ENCODE data around the gene FGF14.

FGF14 gene

DNA sequence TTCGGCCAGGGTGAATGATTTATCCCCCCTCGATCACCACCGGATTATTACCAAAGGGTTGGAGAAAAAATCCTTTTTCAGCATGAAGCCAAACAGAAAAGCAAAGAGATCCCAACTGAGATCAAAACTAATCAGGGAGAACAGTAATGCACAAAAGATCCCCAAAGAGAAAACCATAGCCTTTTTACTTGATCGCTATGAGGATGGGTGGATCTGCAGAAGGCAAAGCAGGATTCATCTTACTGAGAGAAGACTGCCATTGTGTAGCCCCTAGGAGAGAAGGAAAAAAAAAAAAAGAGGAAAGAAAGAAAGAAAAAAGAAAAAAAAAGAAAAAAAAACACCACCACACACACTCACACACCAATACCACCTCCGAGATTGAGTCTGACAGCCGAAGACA lies at the start of gene FGF14:
Gene FGF14, minus strand, starts transcription at position 283 of the 400 bp plus-strand sequence.
- no peak for DNase-seq

DNA sequence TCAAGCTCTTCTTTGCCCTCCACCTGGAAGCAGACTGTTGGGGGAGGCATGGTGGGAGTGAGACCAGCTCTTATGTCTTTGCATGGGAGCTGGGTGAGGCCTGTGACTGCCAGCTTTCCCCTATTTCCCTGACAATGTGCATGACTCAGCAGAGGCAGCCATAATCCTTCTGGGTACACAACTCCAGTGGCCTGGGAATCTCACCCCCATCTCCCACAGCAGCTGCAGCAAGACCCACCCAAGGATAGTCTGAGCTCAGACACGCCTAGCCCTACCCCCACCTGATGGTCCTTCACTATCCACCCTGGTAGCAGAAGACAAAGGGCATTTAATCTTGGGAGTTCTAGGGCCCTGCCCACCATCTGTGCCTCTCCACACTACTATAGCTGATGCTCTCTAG lies 41.4 kb upstream of the FGF14 start:
- no peak for DNase-seq

DNA sequence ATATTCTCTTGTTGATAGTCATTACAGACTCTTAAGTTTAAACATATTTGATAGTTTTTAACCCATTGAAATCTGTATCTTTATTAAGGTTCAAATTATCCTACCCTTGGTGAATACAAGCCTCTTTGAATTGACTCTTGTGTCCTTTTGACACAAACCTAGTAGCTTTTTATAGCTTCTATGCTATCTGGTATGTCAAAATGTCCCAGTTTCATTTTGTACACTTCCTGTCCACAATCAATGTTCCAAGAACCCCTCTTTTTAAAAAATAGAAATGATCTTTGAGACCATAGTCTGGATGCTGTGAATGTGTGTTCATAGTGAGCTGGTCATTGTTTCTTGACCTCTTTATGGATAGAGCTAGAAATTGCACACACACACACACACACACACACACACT lies 39.2 kb upstream of the FGF14 start:
- DNase-seq: no peak

DNA sequence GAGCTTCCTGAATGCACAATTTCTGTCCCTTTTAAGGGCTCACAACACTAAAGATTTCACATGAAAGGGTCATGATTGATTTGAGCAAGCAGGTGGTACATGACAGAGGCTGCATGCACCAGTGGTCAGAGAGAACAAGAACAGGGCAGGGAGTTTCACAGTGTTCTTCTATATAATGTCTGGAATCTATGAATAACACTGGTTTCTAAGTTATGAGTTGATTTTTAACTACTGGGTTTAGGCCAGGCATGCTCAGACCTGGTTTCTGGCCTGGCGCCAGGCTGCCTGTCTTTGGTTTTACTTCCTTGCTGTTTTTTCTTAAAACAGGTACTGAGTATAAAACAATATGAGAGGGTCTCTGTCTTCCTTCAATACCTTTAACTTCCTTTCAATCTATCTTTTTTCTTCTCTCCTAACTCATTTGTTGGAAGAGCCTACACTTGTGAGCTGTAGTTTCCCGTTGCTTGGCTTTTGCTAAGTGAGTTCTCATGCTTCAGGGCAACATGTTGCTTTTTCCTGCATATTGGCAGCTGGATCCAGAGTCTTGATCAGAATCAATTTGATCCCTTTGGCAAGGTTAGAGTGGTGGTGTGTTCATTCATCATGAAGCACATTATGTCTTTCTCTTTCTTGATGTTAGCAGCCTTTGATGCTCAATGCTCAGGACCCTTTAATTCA lies 38.5 kb upstream of the FGF14 start:
- DNase-seq: no peak

DNA sequence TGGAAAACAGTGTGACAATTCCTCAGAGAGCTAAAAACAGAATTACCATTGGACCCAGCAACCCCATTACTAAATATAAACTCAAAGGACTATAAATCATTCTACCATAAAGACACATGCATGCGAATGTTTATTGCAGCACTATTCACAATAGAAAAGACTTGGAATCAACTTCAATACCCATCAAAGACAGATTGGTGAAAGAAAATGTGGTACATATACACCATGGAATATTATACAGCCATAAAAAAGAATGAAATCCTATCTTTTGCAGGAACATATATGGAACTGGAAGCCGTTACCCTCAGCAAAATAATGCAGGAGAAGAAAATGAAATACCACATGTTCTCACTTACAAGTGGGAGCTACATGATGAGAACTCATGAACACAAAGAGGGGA lies 20.8 kb upstream of the FGF14 start:
- DNase-seq: no peak

DNA sequence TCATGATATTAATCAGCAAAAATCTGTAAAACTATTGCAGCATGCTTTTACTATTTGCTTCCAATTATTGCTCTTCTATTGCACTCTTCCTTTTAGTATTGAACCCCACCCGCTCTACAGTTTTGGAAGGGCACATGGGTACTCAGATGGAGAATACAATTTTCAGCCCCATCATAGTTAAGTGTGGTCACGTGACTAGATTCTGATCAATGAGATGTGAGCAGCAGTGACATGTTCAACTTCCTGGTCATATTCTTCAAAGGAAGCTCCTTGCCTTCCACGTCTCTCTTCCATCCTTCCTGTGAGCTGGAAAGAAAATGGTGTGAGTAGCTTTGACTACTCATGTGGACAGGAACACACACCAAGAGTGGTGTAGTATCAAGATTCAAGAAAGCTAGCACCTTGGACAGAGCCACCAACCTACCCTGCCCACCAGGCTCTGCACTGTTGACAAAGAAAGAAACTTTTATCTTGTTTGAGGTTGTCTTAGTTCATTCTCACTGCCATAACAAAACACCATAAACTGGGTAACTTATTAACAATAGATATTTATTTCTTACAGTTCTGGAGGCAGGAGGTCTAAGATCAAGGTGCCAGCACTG lies 3.8 kb upstream of the FGF14 start:
- DNase-seq: no peak

DNA sequence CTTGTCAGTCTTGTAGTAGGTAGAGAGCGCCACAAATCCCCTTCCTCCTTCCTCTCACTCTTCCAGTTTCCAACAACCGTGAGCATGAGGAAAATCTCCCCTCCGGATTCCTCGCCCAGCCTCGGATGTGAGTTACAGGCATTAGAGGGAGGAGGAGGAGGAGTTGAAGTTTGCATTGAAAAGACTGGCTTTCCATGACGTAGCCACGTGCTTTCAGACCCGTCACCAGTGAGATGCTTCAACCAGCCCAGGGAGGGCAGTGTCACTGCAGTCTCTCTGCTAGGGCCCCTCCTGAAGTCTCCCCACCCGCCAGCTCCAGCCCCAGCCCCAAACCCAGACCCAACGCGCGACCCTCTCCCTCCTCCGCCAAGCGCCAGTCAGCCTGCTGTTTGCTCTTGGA lies 442 bp upstream of the FGF14 start:
- DNase-seq: peak in 4 of 6 experiments; percentile 3 to 20 (median 8)

DNA sequence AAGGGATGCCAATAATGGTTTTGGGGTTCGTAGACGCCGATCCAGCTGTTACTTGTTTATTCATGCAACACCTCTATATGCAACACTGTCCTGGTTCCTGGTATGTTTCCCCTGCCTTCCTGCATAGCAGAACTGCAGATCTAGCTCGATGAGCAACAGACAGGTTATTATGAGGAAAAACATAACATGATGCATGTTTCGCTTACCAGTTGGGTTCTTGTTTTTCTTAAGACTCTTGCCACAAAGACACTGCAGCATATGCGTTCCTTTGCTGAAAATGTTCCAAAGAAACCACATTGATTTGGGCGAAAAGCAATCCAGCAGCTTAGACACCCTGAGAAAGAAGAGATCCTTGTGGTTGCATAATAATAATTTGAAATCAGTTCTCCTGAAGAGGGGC lies 583 bp downstream of the FGF14 start:
- peak in 1 of 6 experiments; percentile 20 for DNase-seq

DNA sequence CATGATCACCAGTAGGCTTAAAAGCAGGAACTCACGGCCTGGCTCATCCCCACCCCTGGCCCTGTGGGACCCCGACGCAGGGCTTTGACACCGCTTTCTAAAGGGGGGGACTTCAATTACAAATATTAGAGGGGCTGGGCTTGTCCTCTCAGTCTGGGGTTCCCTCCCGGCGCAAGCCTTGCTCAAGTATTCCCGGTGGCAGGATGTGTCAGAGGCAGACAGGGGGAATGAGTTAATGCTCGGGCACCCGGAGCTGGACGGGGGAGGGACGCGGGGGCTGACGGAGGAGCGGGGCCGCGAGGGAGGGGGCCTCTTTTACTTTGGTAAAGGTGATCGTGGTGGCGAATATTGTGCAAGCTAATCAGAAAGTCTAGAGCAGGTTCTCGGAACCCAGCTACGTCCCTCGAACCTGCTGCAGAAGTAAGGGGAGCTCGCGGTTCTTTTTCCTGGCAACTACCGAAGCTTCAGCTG lies 1.1 kb downstream of the FGF14 start:
- DNase-seq: peak in 2 of 6 experiments; percentile 9 to 29

DNA sequence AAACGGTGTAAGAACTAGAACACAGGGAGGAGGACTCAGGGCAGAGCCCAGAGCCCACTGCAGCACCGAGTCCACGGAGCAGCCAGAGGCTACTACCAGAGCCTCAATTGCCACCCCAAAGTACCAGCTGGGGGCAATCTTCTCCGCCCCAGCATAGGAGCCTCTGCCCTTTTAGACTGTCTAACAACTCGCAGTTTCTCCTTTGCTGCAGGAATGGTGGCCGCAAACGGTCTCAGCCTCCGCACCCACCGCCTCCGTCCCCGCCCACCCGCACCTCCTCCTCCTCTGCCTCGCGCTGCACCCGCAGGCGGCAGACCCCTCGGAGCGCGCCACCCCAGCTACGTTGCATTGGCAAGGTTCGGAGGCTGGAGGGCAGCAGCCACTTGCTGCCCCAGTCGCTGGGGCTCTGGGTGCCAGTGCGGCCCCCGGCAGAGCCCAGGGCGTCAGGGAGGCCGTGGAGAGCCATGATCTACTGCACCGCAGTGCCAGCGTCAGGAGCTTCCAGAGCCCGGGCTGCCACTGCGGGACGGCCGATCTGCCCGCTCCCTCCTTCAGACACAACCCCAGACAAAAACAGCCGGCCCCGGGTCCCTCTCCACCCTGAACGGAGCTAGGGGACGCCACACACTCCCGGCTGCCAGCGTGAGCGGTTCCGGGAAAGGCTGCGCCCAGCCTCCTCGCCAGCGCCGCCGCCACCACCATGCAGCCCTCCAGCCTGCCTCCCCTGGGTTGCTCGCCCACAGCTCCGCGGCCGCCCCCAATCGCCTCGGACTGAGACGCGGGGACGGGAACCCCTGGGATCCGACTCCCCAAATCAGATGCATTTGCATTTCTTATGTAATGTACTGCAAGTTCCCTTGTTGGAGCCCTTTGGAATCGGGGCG lies 1.8 kb downstream of the FGF14 start:
- DNase-seq: peak in 3 of 6 experiments; percentile 7 to 29 (median 10)

DNA sequence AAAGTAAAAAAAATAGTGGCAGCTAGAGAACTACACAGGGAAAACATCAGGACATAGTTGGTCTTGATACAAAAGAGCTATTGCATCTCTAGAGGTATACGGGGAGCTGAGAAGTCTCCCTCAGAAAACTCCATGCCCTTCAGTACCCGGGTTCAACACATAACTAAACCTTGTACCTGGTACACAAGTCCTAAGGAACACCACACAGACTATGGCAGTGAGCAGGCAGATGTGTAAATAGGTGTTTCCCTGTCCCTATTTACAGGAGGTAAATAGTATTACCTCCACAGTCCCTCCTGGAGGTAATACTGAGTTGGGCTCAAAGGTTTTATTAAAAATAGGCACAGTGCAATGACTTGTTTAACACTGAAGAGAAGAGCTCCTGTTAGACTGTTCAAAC lies 5.9 kb downstream of the FGF14 start:
- no peak for DNase-seq

DNA sequence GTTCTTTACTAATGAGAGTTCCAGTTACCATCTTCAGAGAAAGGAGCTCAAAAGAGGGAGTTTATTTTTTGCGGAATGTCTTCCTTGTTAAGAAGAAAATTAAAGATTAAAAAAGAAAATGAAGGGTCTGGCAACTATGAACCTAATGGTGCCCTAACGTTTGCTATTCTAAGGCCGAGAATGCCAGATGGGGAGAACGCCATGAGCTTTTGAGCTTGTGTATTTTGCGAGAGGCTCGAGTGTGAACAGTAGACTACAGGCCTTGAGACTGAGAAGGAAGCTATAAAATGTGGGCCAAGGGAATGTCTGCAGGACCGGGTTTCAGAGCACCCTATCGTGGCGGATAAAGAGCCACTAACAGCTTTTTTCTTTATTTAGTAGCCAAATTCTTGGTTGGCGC lies 6.7 kb downstream of the FGF14 start:
- DNase-seq: no peak

DNA sequence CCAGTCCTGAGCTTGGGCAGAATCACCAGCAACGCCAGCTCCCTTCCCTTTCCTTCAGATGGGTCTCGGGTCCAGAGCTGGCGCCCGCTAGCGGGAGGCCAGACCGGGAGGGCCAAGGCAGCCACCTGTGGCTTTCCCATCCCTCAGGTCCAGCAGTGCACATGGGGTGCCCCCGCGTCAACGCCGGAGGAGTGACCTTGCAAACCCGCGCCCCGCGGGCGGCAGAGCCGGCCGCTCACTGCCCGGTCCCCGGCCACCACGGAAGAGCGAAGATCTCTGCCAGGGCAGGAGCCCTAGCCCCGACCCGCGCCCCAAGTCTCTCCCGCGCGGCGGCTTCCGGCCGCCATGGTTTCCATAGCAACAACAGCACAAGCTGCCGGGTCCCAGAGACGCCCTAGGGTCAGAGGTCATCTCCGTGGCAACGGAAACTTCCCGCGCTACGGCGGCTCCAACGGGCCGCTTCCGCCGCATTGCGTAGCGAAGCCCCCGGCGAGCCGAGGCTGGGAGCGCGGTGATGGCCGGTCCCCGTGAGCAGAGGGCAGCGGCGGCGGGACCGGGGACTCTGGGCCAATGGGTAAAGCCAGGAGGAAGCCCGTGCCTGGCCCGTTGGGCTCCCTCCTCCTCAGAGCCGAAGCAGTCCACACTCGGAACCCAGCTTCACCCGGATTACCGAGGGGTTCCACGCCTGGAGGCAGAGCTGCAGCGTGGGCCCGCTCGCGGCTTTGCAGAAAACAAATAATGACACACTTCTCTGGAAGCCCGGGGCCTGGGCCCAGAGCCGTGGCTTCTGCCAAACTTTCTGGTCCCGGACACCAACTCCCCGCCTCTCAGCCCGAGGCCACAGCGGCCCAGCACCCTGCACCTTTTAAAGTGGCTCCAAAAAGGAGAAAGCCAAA lies 7.4 kb downstream of the FGF14 start:
- DNase-seq: peak; percentile 90 to 96 (median 93)

DNA sequence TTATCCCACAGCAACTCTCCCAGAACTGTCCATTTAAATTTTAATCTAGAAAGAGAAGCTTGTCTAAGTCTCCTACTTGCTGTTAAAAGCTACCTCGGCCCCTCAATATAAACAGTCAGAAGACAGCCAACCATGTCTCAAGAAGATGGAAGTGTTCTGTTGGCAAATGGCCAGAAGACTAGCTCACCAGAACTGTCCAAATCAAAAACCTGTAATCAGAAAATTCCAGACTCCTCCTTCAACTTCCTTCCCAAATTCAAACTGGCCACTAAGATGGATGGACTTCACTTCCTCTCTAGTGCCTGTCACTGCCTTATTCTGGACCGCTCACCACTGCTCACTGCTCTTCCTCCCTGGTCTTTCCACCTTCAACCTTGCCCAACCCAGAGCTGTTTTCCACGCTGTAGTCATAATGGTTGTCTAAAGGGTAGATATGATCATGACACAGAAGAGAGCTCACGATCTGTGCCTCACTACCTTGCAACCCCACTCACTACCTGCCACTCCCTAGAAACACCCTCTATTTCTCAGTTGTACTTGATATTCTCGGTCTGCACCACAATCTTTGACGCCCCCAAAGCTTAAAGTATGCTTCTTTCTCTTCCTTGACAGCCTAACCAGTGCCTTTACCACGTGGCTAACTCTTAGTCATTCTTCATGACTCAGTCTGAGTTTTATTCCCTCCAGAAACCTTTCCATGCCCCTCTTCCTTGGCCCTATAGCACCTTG lies 9.2 kb downstream of the FGF14 start:
- DNase-seq: no peak

DNA sequence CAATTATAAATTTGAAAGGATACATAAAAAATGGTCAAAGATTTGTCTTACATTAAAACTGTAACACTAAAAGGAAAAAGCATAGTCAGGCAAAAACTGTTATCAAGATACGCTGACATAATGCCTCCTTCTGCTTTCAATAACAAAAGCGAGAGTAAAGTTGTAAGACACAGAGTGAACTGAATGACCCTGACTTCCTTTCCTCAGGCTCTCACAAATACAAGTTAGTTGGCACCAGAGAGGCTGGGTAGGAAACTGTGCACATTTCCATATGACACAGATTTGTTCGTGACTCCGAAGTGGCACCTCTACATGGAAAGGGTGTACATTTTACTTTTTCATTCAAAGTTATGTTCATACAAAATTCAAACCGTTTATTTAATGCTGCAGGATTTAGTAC lies 15.4 kb downstream of the FGF14 start:
- DNase-seq: no peak

DNA sequence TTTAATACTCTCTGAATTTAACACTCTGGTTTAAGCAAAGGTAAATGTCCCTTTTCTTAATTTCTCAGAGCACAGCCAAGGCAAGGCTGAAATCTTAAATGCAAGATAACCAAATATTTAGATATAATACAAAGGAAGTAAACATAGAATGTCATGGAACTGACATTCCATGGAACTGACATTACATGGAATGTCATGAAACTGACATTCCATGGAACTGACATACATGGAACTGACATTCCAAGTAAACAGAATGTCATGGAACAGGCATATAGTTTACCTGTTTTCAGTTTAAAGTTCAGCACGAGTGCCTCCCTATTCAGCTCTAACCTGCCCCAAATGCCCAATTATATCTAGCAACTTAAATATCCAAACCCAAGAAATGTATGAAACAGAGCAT lies 21.8 kb downstream of the FGF14 start:
- no peak for DNase-seq

DNA sequence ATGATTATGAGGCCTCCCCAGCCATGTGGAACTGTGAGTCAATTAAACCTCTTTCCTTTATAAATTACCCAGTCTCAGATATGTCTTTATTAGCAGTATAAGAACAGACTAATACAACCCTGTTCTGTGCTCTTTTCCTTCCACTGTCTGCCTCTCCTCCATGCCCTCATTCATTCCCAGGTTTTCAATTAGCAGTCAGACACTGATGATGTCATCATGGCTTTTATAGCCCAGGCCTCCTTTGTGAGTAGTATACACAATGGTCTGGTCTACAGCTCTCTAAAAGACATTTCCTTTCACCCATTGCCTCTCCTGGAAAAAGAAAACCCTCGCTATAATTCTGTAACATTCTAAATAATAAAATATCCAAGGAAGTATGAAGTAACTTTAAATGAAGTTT lies 25.5 kb downstream of the FGF14 start:
- DNase-seq: no peak

DNA sequence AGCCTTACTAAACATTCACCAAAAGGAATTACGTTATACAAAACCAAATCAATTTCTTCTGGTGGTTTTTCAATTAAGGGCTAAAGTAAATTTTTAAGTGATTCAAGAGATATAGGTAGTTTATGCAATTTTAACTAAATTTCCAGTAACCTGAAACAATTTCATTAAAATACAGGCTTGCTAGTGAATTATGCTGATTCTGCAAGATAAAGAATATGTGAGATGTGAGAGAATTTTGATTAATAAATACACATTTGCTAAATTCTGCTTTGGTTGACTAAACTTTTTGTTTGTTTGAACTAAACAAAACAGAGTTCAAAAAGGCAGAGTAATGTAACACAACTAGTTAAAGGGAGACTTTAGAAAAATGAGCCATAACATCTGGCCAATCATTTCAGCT lies 27.1 kb downstream of the FGF14 start:
- DNase-seq: no peak

DNA sequence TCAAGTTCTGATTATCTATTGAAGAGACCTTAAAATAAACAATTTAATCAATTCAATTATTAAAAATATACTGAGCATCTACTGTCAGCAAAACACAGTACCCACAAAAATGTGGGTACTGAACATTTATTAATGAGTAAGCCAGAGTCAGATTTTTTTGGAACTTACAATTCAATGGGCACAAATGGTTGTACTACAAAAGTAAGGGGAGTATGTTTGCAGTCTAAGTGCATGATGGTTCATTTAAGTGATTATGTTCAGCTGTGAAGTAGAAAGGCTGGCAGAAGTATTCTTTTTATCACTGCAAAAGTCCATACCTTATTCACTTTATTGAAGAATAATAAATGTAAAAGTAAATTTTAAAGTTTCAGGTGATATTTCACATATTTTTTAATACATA lies 27.6 kb downstream of the FGF14 start:
- no peak for DNase-seq

DNA sequence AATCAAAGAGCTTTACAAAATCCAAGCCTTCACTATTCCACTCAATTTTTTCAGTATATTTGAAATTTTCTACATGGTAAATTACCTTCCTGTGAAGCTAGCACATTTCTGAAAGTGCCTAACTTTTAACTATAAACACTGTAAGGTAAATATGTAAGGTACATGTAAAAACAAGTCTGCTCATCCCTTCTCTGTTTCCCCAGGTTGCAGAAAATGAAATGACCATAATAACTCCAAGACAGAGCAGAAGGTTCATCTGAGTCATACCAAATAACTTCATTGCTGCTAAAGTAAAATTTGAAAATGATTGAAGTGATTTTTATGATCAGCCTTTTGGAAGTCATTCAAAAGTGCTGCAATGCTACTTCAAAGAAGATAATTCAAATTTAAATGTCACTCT lies 28.6 kb downstream of the FGF14 start:
- no peak for DNase-seq

DNA sequence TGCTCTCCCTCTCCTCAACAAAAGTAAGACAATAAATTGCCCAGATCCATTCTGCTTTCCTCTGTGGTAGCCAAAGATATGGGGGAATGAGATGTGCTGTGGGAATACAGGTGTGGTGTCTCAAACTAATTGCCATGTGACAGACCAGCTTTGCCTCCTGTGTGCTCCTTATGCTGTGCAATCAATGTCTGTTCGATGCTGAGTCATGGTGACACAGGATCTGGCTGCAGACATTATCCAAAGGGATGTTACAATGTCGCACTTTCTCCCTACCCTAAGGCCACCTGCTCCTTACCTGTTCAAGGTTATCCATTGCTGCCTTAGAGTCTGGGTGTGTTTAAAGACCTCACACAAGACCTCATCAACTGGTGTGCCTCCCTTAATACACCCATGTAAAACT lies 32.5 kb downstream of the FGF14 start:
- DNase-seq: no peak

DNA sequence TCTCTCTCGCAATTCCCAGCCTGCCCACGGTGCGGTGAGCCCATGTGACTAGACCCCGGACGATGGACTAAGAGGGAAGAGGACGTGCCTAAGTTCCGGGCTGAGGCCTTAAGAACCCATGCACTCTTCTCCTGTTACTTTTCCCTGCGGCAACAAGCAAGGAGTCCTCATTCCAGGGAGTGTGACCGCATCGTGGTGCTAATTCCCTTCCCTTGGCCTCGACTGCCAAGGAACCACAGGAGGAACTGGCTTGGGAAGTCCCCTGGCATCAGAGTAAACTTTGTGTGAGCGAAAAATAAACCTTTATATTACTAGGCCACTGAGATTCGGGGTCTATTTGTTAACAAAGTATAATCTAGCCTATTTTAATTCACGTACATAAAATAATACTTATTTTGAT lies 34.0 kb downstream of the FGF14 start:
- DNase-seq: no peak
